ENCODE results near the gene USH2A. TPM values are rescaled to one million over a fixed set of nuclear protein-coding genes. Genes with fewer than 3 reads are reported as not detected.

The USH2A gene
- total RNA-seq, 4 donors from 2014 or later: under 0.01 to 2.0 (median 0.22) TPM; not detected in 1

- H3K27me3 ChIP-seq: no peaks in the 10 kb centered on the region
- H3K36me3 ChIP-seq: no peaks in the 10 kb centered on the region
- no peak overlapping the region for H3K27ac ChIP-seq
- H3K4me1 ChIP-seq: no peaks in the 10 kb centered on the region
- intact Hi-C loops (cut with DNase I): no loop called here
- no peaks in the 10 kb centered on the region for H3K9me3 ChIP-seq
- 85 to 87% methylated on average over 6 of the region's 6 CpGs for WGBS, 2 donors
- DNase-seq: no peak
- no peak for TF ChIP-seq CTCF (IDR thresholded peaks at IDR 0.05)
- no peak for TF ChIP-seq POLR2A (IDR thresholded peaks at IDR 0.05)
- H3K4me3 ChIP-seq (replicated peaks in 1 of 3): no peak overlapping the region
These were observed 629.1 kb downstream of the USH2A start for GRCh38 chr1:215794156-215794555.

DNA sequence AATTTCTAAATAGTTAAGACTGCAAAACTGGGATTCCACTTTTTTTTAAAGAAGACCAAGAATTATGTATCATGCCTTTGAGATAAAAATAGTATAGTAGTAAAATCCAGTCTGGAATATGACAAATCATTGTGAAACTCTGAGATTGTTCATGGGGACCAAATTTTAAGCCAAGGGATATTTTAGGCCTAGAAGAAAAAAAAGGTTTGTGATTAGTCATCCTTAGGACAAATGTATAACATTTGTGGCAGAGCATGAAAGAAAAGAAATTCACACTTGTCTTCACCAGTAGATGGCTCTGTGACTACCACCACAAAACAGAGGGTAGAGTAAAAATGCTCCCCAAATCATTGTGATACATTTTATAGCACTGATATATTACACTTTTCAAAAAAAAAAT, 630.1 kb downstream of the USH2A start:
- intact Hi-C loops (cut with DNase I): no loop called here
- no peaks in the 10 kb centered on the region for H3K27me3 ChIP-seq
- H3K27ac ChIP-seq: no peak overlapping the region
- no peaks in the 10 kb centered on the region for H3K4me1 ChIP-seq
- TF ChIP-seq CTCF (IDR thresholded peaks at IDR 0.05): peak in 2 of 6 experiments; percentile 7 to 26
- no peak for TF ChIP-seq POLR2A (IDR thresholded peaks at IDR 0.05)
- no peaks in the 10 kb centered on the region for H3K9me3 ChIP-seq
- DNase-seq: no peak
- H3K4me3 ChIP-seq (replicated peaks in 1 of 3): no peak overlapping the region
- no peaks in the 10 kb centered on the region for H3K36me3 ChIP-seq

DNA sequence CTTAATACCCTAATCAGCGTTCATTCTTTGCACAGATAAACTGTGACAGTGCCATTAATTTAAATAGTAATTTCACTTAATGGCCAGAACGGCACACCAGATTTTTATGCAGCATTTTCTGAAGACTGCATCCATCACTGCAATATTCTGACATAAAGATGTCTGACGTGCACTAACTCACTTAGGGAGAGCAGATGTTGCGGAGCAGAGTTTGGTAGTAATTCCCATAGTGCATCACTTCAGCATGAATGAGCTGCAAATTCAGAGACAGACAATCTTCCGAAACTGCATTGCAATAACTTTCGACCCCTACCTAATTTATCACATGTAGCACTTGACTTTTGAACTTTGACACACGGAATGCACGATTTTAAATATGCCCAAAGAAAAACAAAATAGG, 630.8 kb downstream of the USH2A start:
- no peaks in the 10 kb centered on the region for H3K4me1 ChIP-seq
- no peaks in the 10 kb centered on the region for H3K9me3 ChIP-seq
- H3K27ac ChIP-seq: no peak overlapping the region
- H3K27me3 ChIP-seq: no peaks in the 10 kb centered on the region
- TF ChIP-seq CTCF (IDR thresholded peaks at IDR 0.05): no peak
- intact Hi-C loops (cut with DNase I): no loop called here
- no peak for DNase-seq
- WGBS, 2 donors: 72 to 83% methylated on average over 8 of the region's 8 CpGs
- no peaks in the 10 kb centered on the region for H3K36me3 ChIP-seq
- no peak overlapping the region for H3K4me3 ChIP-seq (replicated peaks in 1 of 3)

DNA sequence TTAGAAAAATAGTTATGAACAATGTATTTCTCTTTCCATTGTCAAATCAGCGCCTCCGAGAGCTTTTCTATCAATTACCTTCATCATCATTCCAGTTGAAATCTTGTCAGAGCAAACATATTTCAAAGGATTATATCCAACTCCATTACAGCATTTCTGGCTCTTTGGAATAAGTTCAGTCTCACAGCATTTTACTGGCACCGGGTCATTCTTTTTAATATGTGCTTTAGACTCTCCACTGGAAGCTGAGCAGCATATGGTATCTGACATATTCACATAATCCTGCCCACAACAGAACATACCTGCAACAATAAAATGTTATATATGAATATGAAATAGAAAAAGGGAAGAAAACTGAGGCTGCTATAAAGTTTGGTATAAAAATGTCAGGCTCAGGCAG, 633.3 kb downstream of the USH2A start:
- TF ChIP-seq CTCF (IDR thresholded peaks at IDR 0.05) (no peak), POLR2A (IDR thresholded peaks at IDR 0.05) (no peak)
- Histone ChIP-seq H3K4me1 (no peaks in the 10 kb centered on the region), H3K27me3 (no peaks in the 10 kb centered on the region), H3K9me3 (no peaks in the 10 kb centered on the region), H3K27ac (no peak overlapping the region), H3K4me3 (replicated peaks in 1 of 3) (no peak overlapping the region), H3K36me3 (no peaks in the 10 kb centered on the region)
- DNase-seq: no peak
- 79 to 89% methylated on average over 3 of the region's 3 CpGs for WGBS, 2 donors
- intact Hi-C loops (cut with DNase I): no loop called here

DNA sequence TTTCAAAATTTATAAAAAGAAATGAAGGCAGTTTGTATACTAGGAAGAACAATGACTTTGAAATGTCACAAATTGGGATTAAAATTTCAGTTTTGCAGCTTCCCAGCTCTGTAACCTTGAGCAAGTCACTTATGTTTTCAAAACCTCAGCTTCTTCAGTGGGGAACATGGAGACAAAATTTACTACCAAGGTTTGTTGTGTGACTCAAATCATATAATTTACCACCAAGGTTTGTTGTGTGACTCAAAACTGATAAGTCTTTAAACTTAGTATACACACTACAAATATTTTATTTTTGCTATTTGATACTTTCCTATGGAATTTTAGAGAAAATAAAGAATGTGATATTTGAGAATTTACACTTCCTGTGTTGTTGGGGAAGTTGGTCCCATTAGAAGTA, 636.3 kb downstream of the USH2A start:
- no peaks in the 10 kb centered on the region for H3K4me1 ChIP-seq
- no peak for TF ChIP-seq POLR2A (IDR thresholded peaks at IDR 0.05)
- TF ChIP-seq CTCF (IDR thresholded peaks at IDR 0.05): no peak
- H3K4me3 ChIP-seq (replicated peaks in 1 of 3): no peak overlapping the region
- no peak overlapping the region for H3K27ac ChIP-seq
- no peak for DNase-seq
- no peaks in the 10 kb centered on the region for H3K27me3 ChIP-seq
- H3K36me3 ChIP-seq: no peaks in the 10 kb centered on the region
- no peaks in the 10 kb centered on the region for H3K9me3 ChIP-seq
- intact Hi-C loops (cut with DNase I): no loop called here
